HepG2 (cell line): ENCODE results near the gene BCAS3.

ENCODE experiments used
- JUN ChIP-seq: sonication (generic); formaldehyde crosslinking; IDR thresholded peaks from 2 replicates; pipeline ENCODE4 v1.4.0; 2020; ENCODE audit warnings: mild to moderate bottlenecking, missing genetic modification reagents
- TF ChIP-seq, protein P1 (sequence below): sonication (generic); formaldehyde crosslinking; IDR thresholded peaks from 2 replicates; pipeline ENCODE4 v1.4.0; 2020; ENCODE audit warnings: missing genetic modification reagents, mild to moderate bottlenecking, borderline replicate concordance
- TF ChIP-seq, protein P2 (sequence below): IDR thresholded peaks from 2 replicates; pipeline ENCODE4 v1.6.1; 2016; ENCODE audit warnings: missing genetic modification reagents, missing compliant biosample characterization
- TF ChIP-seq, protein P3 (sequence below): sonication (generic); formaldehyde crosslinking; IDR thresholded peaks from 2 replicates; pipeline ENCODE4 v1.5.0; 2020; ENCODE audit warnings: mild to moderate bottlenecking, missing genetic modification reagents, moderate library complexity

DNA sequence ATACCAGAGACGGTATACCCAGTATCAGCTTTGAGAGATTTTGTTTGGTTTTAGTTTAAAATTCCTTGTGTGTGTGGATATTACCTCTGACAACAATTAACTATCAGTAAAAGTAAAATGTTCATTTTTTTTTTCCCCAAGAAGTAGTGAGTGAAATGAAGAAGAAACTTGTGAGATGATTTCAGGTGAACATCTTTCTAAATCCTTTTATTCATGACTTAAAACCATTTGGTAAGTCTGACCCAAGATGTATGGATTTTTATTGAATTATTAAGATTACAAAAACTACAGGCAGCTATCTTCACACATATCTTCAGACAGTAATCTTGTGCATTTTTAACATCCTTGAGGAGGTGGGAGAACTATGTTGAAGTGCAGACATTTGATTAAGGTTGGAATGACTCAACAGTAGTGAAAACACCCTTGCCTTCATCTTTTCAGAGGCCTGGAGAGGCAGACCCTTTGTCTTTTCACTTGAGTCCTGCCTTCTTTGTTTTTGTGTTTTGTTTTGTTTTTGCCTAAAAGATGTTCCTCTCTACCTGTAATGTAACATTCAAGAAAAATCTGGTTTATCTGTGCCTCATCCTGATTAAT is 481.7 kb downstream of the BCAS3 start:
- TF ChIP-seq, protein P1, sequence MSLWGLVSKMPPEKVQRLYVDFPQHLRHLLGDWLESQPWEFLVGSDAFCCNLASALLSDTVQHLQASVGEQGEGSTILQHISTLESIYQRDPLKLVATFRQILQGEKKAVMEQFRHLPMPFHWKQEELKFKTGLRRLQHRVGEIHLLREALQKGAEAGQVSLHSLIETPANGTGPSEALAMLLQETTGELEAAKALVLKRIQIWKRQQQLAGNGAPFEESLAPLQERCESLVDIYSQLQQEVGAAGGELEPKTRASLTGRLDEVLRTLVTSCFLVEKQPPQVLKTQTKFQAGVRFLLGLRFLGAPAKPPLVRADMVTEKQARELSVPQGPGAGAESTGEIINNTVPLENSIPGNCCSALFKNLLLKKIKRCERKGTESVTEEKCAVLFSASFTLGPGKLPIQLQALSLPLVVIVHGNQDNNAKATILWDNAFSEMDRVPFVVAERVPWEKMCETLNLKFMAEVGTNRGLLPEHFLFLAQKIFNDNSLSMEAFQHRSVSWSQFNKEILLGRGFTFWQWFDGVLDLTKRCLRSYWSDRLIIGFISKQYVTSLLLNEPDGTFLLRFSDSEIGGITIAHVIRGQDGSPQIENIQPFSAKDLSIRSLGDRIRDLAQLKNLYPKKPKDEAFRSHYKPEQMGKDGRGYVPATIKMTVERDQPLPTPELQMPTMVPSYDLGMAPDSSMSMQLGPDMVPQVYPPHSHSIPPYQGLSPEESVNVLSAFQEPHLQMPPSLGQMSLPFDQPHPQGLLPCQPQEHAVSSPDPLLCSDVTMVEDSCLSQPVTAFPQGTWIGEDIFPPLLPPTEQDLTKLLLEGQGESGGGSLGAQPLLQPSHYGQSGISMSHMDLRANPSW (CRISPR knock-in tag) = no peak
- TF ChIP-seq, protein P2, sequence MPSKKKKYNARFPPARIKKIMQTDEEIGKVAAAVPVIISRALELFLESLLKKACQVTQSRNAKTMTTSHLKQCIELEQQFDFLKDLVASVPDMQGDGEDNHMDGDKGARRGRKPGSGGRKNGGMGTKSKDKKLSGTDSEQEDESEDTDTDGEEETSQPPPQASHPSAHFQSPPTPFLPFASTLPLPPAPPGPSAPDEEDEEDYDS = no peak
- TF ChIP-seq JUN (CRISPR knock-in tag) = no peak
- TF ChIP-seq, protein P3, sequence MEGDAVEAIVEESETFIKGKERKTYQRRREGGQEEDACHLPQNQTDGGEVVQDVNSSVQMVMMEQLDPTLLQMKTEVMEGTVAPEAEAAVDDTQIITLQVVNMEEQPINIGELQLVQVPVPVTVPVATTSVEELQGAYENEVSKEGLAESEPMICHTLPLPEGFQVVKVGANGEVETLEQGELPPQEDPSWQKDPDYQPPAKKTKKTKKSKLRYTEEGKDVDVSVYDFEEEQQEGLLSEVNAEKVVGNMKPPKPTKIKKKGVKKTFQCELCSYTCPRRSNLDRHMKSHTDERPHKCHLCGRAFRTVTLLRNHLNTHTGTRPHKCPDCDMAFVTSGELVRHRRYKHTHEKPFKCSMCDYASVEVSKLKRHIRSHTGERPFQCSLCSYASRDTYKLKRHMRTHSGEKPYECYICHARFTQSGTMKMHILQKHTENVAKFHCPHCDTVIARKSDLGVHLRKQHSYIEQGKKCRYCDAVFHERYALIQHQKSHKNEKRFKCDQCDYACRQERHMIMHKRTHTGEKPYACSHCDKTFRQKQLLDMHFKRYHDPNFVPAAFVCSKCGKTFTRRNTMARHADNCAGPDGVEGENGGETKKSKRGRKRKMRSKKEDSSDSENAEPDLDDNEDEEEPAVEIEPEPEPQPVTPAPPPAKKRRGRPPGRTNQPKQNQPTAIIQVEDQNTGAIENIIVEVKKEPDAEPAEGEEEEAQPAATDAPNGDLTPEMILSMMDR (CRISPR knock-in tag) = no peak
